RPMI7951 (cell line): ENCODE results near the gene LINC00632. TPM values are rescaled to one million over a fixed set of nuclear protein-coding genes. Genes with fewer than 3 reads are reported as not detected.
"Not testable (repeated sequence)": the region's sequence is repeated elsewhere in the genome, so short reads cannot be mapped to it uniquely, and the experiment has no call there.

Experiments
- DNase-seq: peaks from one replicate; pipeline ENCODE4 v3.0.0-alpha.2; 2012; ENCODE audit warnings: low read depth
- total RNA-seq: library from RNA; depleted of rRNA; stranded (reverse); fragments of >200 nt; shearing (Covaris generic); gene quantifications from 2 replicates; pipeline ENCODE4 v1.2.3, GENCODE V29; 2014; rRNA removed

Gene LINC00632
- 0.39 and 0.48 TPM in 2 replicates for total RNA-seq

GRCh38 chrX:140709421-140709846 is at the start of gene LINC00632:
Gene LINC00632, plus strand, starts transcription at chrX:140709759.
- DNase-seq: no peak

GRCh38 chrX:140661643-140662042 is 47.9 kb upstream of the LINC00632 start:
- no peak for DNase-seq

- DNase-seq: peak; percentile 6
These were observed 44.6 kb upstream of the LINC00632 start for GRCh38 chrX:140664939-140665338.

- DNase-seq: no peak
These were observed 36.5 kb upstream of the LINC00632 start for GRCh38 chrX:140672840-140673731.

DNA sequence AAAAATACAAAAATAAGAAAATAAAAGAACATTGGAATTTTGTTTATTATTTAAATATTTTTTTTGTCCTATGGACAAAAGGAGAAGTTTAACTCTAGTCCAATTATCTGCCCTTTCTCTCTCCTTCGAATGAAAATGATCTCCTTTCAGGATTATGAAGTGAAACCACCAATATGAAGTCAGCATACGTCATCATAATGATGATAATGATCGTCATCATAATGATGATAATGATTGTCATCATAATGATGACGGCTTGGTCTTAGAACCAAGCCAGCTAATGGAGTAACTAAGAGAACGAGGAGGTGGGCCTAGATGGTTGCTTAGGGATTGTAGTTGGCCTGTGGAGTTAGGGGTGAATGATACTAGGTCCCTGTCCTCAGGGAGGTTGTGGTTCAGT is 21.9 kb upstream of the LINC00632 start:
- DNase-seq: no peak

GRCh38 chrX:140691596-140691995 is 18.0 kb upstream of the LINC00632 start:
- DNase-seq: not testable (repeated sequence)

- no peak for DNase-seq
These were observed 11.9 kb upstream of the LINC00632 start for GRCh38 chrX:140697618-140698017.

DNA sequence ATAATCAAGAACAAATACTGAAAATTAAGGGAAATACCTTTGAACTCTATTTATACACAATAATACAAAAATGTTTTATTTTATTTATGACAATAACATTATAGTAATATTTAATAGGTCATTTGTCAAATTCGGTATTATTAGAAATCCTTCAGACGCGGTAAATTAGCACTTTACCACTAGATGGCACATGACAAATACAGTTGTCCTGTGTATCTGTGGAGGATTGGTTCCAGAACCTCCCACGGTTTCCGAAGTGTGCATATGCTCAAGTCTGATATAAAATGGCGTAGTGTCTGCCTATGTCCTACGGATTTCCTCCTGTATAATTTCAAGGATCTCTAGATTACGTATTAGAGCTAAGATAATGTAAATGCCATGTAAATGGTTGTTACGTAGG is 8.1 kb upstream of the LINC00632 start:
- DNase-seq: peak; percentile 19

- no peak for DNase-seq
These were observed 1.2 kb downstream of the LINC00632 start for GRCh38 chrX:140710710-140711109.

GRCh38 chrX:140711894-140712293 is 2.3 kb downstream of the LINC00632 start:
- DNase-seq: no peak

GRCh38 chrX:140712413-140713173 is 3.0 kb downstream of the LINC00632 start:
- peak; percentile 41 for DNase-seq

GRCh38 chrX:140713174-140713539 is 3.6 kb downstream of the LINC00632 start:
- DNase-seq: peak; percentile 30

- no peak for DNase-seq
These were observed 6.2 kb downstream of the LINC00632 start for GRCh38 chrX:140715787-140716186.

DNA sequence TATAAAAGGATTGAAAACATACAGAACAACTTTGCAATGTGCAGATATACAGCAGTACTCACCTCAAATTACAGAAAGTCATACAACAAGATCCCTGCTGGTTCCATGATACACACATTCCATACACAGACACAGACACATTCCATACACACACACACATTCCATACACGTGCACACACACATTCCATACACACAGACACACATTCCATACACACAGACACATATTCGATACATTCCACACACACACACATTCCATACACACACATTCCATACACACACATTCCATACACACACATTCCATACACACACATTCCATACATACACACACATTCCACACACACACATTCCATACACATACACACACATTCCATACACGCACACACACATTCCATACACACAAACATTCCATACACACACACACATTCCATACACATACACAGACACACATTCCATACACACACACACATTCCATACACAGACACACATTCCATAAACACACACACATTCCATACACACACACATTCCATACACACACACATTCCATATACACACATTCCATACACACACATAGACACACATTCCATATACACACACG is 13.7 kb downstream of the LINC00632 start:
- peak; percentile 9 for DNase-seq

GRCh38 chrX:140724309-140724708 is 14.8 kb downstream of the LINC00632 start:
- DNase-seq: no peak

- DNase-seq: no peak
These were observed 15.2 kb downstream of the LINC00632 start for GRCh38 chrX:140724736-140725135.

DNA sequence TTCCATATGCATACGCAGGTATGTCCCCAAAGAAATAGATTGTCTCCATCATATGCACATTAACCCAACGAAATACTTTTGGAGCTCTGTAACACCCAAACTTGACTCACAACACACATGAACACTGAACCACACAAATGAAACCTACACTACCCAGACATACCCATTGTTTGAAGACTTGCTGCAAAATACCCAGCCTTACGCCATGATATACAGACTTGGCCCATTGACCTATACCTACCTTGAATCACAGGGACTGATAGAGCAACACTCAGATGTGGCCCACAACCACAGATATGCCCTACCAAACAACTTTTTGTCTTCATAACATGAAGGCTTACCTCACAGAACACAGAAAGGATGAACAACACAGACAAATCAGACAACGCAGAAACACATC is 15.9 kb downstream of the LINC00632 start:
- no peak for DNase-seq

DNA sequence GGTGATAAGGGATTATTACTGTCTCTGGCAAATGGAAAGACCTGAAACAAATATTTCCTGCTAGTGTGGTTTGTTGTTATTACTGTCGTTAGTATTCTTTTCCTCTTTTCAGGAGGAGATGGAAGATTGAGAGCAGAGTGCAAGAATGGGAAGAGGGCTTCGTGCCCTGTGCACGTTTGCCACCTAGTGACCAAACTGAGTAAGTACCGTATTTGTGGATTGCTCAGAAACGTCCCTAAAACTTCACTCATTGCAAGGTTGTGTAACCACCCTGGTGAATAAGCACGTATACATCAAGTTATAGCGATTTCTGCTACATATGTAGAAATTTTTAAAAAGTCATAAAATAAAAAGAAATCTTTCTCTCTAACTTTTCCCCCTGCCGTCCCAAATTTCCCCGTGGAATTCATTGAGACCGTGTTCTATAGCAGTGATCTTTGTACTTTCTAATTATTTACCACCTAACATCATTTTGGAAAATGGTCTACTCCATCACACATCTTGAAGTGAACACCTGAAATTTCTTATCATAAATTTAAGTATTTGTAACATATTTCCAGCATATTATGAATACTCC is 24.3 kb downstream of the LINC00632 start:
- DNase-seq: peak; percentile 9

- peak; percentile 62 for DNase-seq
These were observed 34.5 kb downstream of the LINC00632 start for GRCh38 chrX:140744085-140744484.

- DNase-seq: no peak
These were observed 47.4 kb downstream of the LINC00632 start for GRCh38 chrX:140756941-140757340.

GRCh38 chrX:140762061-140762460 is 52.5 kb downstream of the LINC00632 start:
- DNase-seq: peak; percentile 28

DNA sequence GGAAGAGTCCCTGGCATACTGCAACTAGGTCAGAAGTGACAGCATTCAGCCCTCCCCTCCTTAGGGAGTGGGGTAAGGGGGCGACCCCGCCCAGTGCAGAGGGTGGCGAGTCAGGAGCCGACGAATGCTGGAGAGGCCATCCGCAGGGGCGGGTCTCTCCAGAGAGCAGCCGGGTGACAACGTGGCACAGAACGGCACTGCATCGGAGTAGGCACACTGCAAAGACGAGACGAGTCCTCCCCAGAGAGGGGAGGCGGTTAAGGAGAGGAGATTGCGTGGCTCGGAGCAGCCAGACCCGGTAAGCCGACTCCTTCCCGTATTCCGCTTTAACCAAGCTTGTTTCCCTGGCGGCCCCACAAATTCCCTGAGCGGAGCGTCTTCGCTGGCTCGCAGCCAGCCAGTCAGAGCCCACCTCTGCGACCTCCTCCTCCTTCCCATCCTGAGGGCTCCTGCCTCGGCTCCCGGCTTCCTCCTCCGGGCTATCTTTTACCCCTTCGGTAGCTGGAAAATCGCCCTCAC is 54.9 kb downstream of the LINC00632 start:
- peak; percentile 8 for DNase-seq
